ENCODE results near the gene RAI1.

Gene RAI1

DNA sequence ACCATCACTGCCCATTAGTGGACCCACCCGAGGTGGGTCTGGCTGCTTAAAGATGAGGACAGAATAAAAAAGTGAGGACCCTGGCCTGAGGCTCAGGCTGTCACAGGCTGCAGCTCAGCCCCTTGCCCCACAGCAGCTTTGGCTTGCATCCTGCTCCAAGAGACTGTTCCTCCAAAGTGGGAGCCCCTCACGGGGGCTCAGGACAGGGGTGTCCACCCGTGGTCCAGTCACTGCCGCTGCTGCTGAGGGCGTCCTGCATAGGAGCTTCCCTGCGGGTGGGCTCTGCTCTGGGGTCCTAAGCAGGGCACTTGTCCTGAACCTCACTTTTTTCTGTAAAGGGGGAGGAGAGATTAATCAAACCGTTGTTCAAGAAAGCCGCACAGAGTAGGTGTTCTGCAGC lies 107.7 kb downstream of the RAI1 start:
- H3K9me3 ChIP-seq (ENCODE audit: control insufficient read depth, insufficient read depth, low read length), result no peaks in the 10 kb centered on the region
- H3K27me3 ChIP-seq (ENCODE audit: control insufficient read depth, insufficient read depth, low read length), result peaks cover 2% of the 10 kb centered on the region; the same call in 1 of the 2 replicates
- no peak overlapping the region for H3K27ac ChIP-seq (ENCODE audit: low read length)
- H3K4me3 ChIP-seq (ENCODE audit: low read length), result no peak overlapping the region
- peaks cover 13% of the 10 kb centered on the region for H3K4me1 ChIP-seq (ENCODE audit: control insufficient read depth, insufficient read depth, low read length)
- no peak for DNase-seq (ENCODE audit: low read depth, low spot score)
- WGBS (ENCODE audit: insufficient coverage, insufficient read length), result no CpG with 5 or more reads among the region's 8 CpGs
- no peaks in the 10 kb centered on the region for H3K36me3 ChIP-seq (ENCODE audit: control insufficient read depth, insufficient read depth, low read length)

DNA sequence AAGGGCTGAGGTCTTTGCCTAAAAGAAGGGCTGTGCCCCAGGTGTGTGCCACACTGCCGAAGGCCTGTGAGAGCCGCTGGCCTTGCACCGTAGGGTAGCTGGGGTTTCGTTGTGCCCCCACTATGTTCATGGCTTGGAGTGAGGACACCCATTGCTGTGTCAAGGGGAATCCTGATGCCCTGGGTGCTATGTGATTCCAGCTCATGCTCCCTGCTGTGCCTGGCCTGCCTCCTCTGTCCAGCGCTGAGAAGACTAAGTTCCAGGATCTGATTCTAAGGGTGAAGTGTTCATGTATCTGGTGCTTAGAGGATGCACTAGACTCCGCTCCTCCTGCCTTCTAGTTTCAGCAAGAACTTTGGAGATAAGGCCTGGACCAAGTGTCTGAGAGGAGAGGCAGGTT lies 108.2 kb downstream of the RAI1 start:
- Histone ChIP-seq H3K27ac (ENCODE audit: low read length) (no peak overlapping the region), H3K27me3 (ENCODE audit: control insufficient read depth, insufficient read depth, low read length) (peaks cover 2% of the 10 kb centered on the region; the same call in 1 of the 2 replicates), H3K4me3 (ENCODE audit: low read length) (no peak overlapping the region), H3K4me1 (ENCODE audit: control insufficient read depth, insufficient read depth, low read length) (peaks cover 13% of the 10 kb centered on the region), H3K36me3 (ENCODE audit: control insufficient read depth, insufficient read depth, low read length) (no peaks in the 10 kb centered on the region), H3K9me3 (ENCODE audit: control insufficient read depth, insufficient read depth, low read length) (no peaks in the 10 kb centered on the region)
- no peak for DNase-seq (ENCODE audit: low read depth, low spot score)
- WGBS (ENCODE audit: insufficient coverage, insufficient read length), result no CpG with 5 or more reads among the region's 6 CpGs

DNA sequence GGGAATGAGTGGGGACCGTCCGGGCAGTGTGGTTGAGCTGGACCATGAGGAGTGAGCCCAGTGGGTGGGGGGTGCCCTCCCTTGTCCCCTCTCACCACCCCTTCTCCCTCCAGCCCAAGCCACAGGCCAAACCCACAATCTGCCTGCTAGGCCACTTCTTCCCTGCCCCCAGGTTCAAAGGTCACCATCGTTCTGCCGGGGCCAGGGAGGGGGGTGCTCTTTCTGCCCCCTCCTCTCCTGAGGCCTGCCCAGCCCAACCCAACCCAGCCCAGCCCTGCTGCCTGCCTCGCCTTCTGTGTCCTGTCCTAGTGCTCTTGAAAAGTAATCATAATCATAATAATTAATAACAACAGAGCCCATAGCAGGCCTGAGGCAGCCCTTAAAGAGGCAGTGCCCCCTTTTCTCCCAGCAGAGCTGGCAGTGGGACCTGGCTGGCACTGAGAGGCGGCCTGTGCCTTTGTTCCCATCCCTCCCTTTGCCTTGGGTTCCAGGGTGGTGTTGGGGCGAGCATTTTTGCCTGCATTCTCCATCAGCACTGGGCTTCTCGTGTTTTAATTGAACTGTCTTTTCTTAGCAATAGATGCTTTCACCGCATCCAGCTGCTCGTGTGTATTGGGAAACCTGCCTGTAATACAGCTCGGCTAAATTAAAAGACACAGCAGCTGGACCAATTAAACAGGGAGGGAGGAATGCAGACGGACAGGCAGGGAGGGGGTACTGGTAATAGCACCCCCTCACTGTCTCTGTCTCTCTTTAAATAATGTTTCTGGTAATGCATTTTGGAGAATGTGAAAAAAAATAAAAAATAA lies 108.8 kb downstream of the RAI1 start:
- H3K36me3 ChIP-seq (ENCODE audit: control insufficient read depth, insufficient read depth, low read length), result no peaks in the 10 kb centered on the region
- no peak overlapping the region for H3K4me3 ChIP-seq (ENCODE audit: low read length)
- no CpG with 5 or more reads among the region's 12 CpGs for WGBS (ENCODE audit: insufficient coverage, insufficient read length)
- DNase-seq (ENCODE audit: low read depth, low spot score), result no peak
- peaks cover 2% of the 10 kb centered on the region; the same call in 1 of the 2 replicates for H3K27me3 ChIP-seq (ENCODE audit: control insufficient read depth, insufficient read depth, low read length)
- peaks cover 11% of the 10 kb centered on the region for H3K4me1 ChIP-seq (ENCODE audit: control insufficient read depth, insufficient read depth, low read length)
- no peaks in the 10 kb centered on the region for H3K9me3 ChIP-seq (ENCODE audit: control insufficient read depth, insufficient read depth, low read length)
- no peak overlapping the region for H3K27ac ChIP-seq (ENCODE audit: low read length)

DNA sequence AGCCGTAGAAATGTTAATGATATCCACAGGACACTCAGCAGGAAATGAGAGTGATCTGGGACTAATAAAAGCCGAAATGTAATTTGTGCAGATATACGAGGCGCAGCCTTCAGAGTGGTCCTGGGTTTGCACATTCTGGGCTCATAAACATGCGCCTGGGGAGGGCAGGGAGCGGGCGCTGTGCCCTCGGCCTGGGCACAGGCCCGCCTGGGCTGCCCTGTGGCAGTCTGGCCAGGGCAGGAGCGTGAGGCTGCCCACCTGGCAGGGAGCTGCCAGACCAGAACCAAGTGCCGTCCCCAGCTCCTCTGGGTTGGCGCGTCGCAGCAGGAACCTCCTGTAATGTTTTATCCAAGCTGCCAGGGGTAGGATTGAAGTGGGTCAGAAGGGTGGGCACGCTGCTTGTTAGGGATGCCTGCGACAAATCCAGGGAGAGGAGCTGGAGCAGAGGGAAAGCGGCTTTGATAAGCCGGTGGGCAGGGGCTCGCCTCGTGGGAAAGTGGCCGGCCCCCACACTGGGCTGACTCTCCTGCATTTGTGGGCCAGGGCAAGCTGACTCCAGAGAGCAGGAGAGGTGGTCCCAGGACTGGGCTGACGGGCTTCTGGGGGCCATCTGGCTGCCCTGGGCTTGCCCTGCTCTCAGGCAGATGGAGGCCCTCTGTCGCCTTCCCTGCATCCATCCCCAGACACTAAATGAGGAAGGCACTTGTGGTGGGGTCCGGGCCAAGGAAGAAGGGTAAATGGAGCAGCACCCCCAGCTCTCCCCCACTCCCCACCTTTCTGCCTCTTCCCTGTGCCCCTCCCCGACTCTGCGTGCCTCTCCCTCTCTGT lies 109.6 kb downstream of the RAI1 start:
- no peaks in the 10 kb centered on the region for H3K9me3 ChIP-seq (ENCODE audit: control insufficient read depth, insufficient read depth, low read length)

DNA sequence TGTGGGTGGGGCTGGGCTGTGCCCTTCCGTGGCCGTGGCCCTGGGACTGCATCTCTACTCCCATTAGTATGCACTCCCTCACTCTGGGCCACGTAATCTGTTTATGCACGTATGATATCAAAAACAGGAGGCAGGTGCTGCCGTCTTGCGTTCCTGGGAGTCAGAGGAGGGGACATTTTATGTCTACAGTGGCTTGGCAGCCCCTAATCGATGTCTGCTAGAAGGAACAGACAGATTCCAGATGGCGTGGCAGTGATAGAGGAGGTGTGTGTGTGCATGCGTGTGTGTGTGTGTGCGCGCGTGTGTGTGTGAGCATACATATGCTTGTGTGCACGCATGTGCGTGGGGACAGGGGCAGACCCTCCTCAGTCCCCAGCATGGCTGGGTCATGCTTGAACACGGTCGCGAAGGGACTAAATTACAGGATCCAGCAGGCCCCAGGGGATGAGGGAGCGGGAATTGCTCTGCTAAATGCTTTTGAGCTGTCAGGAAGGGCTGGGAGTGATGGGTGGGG lies 110.8 kb downstream of the RAI1 start:
- H3K27ac ChIP-seq (ENCODE audit: low read length), result no peak overlapping the region
- H3K9me3 ChIP-seq (ENCODE audit: control insufficient read depth, insufficient read depth, low read length), result no peaks in the 10 kb centered on the region
- H3K36me3 ChIP-seq (ENCODE audit: control insufficient read depth, insufficient read depth, low read length), result no peaks in the 10 kb centered on the region
- H3K4me1 ChIP-seq (ENCODE audit: control insufficient read depth, insufficient read depth, low read length), result peaks cover 10% of the 10 kb centered on the region
- DNase-seq (ENCODE audit: low read depth, low spot score), result no peak
- H3K27me3 ChIP-seq (ENCODE audit: control insufficient read depth, insufficient read depth, low read length), result peaks cover 2% of the 10 kb centered on the region; the same call in 1 of the 2 replicates
- no CpG with 5 or more reads among the region's 18 CpGs for WGBS (ENCODE audit: insufficient coverage, insufficient read length)
- no peak overlapping the region for H3K4me3 ChIP-seq (ENCODE audit: low read length)

More for the DNA sequence above, 109.6 kb downstream of the RAI1 start:
- no peak for DNase-seq (ENCODE audit: low read depth, low spot score)
- H3K36me3 ChIP-seq (ENCODE audit: control insufficient read depth, insufficient read depth, low read length), result no peaks in the 10 kb centered on the region
- peaks cover 2% of the 10 kb centered on the region; the same call in 1 of the 2 replicates for H3K27me3 ChIP-seq (ENCODE audit: control insufficient read depth, insufficient read depth, low read length)
- H3K4me1 ChIP-seq (ENCODE audit: control insufficient read depth, insufficient read depth, low read length), result peaks cover 10% of the 10 kb centered on the region
- H3K4me3 ChIP-seq (ENCODE audit: low read length), result no peak overlapping the region
- no peak overlapping the region for H3K27ac ChIP-seq (ENCODE audit: low read length)
- no CpG with 5 or more reads among the region's 26 CpGs for WGBS (ENCODE audit: insufficient coverage, insufficient read length)

GRCh38 chr17:17792551-17793377 lies 111.5 kb downstream of the RAI1 start:
- Histone ChIP-seq H3K27me3 (ENCODE audit: control insufficient read depth, insufficient read depth, low read length) (peaks cover 2% of the 10 kb centered on the region; the same call in 1 of the 2 replicates), H3K4me3 (ENCODE audit: low read length) (no peak overlapping the region), H3K9me3 (ENCODE audit: control insufficient read depth, insufficient read depth, low read length) (no peaks in the 10 kb centered on the region), H3K36me3 (ENCODE audit: control insufficient read depth, insufficient read depth, low read length) (no peaks in the 10 kb centered on the region), H3K27ac (ENCODE audit: low read length) (no peak overlapping the region), H3K4me1 (ENCODE audit: control insufficient read depth, insufficient read depth, low read length) (peaks cover 10% of the 10 kb centered on the region)
- DNase-seq (ENCODE audit: low read depth, low spot score), result no peak
- no CpG with 5 or more reads among the region's 38 CpGs for WGBS (ENCODE audit: insufficient coverage, insufficient read length)

DNA sequence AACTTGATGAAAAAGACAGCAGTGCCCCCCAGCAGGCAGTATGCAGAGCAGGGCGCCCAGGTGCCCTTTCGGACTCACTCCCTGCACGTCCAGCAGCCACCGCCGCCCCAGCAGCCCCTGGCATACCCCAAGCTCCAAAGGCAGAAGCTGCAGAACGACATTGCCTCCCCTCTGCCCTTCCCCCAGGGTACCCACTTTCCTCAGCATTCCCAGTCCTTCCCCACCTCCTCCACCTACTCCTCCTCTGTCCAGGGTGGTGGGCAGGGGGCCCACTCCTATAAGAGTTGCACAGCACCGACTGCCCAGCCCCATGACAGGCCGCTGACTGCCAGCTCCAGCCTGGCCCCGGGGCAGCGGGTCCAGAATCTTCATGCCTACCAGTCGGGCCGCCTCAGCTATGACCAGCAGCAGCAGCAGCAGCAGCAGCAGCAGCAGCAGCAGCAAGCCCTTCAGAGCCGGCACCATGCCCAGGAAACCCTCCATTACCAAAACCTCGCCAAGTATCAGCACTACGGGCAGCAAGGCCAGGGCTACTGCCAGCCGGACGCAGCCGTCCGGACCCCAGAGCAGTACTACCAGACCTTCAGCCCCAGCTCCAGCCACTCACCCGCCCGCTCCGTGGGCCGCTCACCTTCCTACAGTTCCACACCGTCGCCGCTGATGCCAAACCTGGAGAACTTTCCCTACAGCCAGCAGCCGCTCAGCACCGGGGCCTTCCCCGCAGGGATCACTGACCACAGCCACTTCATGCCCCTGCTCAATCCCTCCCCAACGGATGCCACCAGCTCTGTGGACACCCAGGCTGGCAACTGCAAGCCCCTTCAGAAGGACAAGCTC lies 112.3 kb downstream of the RAI1 start:
- H3K4me1 ChIP-seq (ENCODE audit: control insufficient read depth, insufficient read depth, low read length), result peaks cover 10% of the 10 kb centered on the region
- no peaks in the 10 kb centered on the region for H3K9me3 ChIP-seq (ENCODE audit: control insufficient read depth, insufficient read depth, low read length)
- no peak overlapping the region for H3K4me3 ChIP-seq (ENCODE audit: low read length)
- H3K27me3 ChIP-seq (ENCODE audit: control insufficient read depth, insufficient read depth, low read length), result peaks cover 2% of the 10 kb centered on the region; the same call in 1 of the 2 replicates
- H3K36me3 ChIP-seq (ENCODE audit: control insufficient read depth, insufficient read depth, low read length), result no peaks in the 10 kb centered on the region
- WGBS (ENCODE audit: insufficient coverage, insufficient read length), result no CpG with 5 or more reads among the region's 30 CpGs
- no peak for DNase-seq (ENCODE audit: low read depth, low spot score)
- no peak overlapping the region for H3K27ac ChIP-seq (ENCODE audit: low read length)

- Histone ChIP-seq H3K27me3 (ENCODE audit: control insufficient read depth, insufficient read depth, low read length) (peaks cover 2% of the 10 kb centered on the region; the same call in 1 of the 2 replicates), H3K36me3 (ENCODE audit: control insufficient read depth, insufficient read depth, low read length) (no peaks in the 10 kb centered on the region), H3K27ac (ENCODE audit: low read length) (no peak overlapping the region), H3K4me3 (ENCODE audit: low read length) (no peak overlapping the region), H3K9me3 (ENCODE audit: control insufficient read depth, insufficient read depth, low read length) (no peaks in the 10 kb centered on the region), H3K4me1 (ENCODE audit: control insufficient read depth, insufficient read depth, low read length) (peaks cover 11% of the 10 kb centered on the region)
- no CpG with 5 or more reads among the region's 31 CpGs for WGBS (ENCODE audit: insufficient coverage, insufficient read length)
- DNase-seq (ENCODE audit: low read depth, low spot score), result no peak
Measured at GRCh38 chr17:17794382-17794781, 113.1 kb downstream of the RAI1 start.

GRCh38 chr17:17795296-17795695 lies 114.0 kb downstream of the RAI1 start:
- no peak overlapping the region for H3K27ac ChIP-seq (ENCODE audit: low read length)
- H3K9me3 ChIP-seq (ENCODE audit: control insufficient read depth, insufficient read depth, low read length), result no peaks in the 10 kb centered on the region
- peaks cover 16% of the 10 kb centered on the region for H3K4me1 ChIP-seq (ENCODE audit: control insufficient read depth, insufficient read depth, low read length)
- H3K36me3 ChIP-seq (ENCODE audit: control insufficient read depth, insufficient read depth, low read length), result no peaks in the 10 kb centered on the region
- H3K4me3 ChIP-seq (ENCODE audit: low read length), result no peak overlapping the region
- no CpG with 5 or more reads among the region's 12 CpGs for whole genome bisulfite sequencing (ENCODE audit: insufficient coverage, insufficient read length)
- DNase-seq (ENCODE audit: low read depth, low spot score), result no peak
- H3K27me3 ChIP-seq (ENCODE audit: control insufficient read depth, insufficient read depth, low read length), result peaks cover 2% of the 10 kb centered on the region; the same call in 1 of the 2 replicates
